Measurements from ENCODE around the gene KAT6B.

KAT6B gene

GRCh38 chr10:74924251-74924963 is 98.0 kb downstream of the KAT6B start:
- ATAC-seq = no peak

DNA sequence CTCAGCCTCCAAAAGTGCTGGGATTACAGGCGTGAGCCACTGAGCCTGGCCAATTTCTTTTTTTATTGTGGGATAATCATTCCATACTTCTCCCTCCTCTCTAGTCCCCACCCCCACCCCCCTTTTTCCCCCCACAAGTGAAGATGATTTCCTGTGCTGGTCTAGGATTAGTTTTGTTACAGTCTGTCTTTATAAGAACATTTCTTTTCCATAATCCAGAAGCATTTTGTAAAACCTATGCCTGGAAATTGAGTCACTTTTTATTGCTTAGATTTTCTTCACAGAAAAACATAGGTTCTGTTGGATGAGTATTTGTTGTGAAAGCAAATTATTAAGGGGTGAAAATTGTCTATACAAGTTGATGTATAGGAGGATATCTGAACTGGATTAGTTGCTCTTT is 98.9 kb downstream of the KAT6B start:
- ATAC-seq = no peak

- ATAC-seq = no peak
Observed at GRCh38 chr10:74925708-74926107, 99.3 kb downstream of the KAT6B start.

GRCh38 chr10:74926791-74927585 is 100.6 kb downstream of the KAT6B start:
- ATAC-seq = no peak

DNA sequence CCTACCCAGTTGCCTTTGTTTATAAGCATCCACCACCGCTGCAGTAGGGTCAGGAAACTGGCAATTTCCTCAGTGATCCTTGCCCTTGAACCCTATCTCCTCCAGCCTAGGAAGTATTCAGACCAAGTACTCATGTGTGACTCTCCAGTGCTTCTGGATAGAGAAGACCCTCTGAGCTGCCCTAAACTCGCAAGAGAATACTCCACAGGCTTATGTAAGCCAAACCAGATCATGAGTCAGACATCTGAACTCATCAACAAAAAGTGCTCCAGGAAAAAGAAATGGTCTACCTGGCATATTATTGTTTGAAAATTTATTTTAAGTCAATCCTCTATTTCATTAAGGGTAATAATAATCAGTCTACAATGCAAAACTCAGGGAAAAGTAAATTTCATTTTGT is 101.3 kb downstream of the KAT6B start:
- no peak for ATAC-seq

DNA sequence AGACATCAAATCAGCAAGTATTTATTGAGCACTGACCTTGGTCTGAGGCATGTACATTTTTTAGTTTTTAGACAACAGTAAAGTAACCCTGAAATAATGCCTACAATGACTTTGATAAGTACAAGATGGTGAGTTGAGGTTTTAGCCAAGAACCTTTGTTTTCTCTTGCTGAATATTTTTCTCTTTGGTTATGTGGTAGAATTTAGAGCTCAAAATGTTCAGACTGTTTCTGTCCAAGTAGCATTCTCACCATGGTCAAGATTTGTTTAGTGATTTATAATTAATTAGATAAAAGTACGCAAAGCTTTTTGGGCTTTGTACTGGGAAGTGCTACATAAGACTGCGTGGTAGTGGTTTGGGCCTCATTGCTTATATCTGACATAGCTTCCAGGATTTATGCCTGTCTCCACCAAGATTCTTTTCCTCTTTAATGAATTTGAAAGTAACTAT is 102.4 kb downstream of the KAT6B start:
- no peak for ATAC-seq

DNA sequence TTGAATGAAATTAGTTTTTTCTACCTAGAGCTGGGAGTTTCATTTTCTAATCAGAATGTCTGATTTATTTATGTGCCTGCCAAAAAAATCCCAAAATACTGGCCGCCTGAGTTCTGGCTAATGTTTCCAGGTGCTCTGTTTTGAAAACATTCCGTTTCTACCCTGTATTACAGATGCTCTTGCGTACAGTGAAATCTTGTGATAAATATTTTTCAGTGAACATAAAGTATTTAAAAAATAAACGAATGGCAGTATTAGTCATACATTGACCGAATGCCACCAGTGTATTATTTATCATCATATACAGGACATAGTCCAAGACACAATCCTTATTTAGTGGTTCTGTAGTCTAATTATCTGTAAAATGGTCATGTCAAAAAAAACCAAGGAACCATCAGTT is 102.8 kb downstream of the KAT6B start:
- ATAC-seq = no peak

DNA sequence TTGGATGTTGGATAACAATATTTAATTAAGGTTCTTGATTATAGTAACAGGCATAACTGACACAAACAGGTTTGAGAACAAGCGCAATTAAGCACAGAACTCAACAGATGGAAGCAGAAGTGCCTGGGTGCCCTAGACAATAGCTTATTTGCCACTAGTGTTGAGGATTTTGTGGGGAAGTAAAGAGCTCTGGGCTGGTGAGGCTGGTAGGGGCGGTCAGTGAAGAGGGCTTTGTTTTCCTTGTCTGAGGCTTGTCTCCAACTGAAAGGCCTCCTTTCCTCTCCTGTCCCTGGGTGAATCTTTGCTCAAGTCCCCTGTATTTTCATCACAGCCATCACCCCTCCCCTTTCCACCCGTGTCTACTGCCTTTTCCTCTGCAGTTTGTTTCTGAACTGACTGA is 104.6 kb downstream of the KAT6B start:
- no peak for ATAC-seq

DNA sequence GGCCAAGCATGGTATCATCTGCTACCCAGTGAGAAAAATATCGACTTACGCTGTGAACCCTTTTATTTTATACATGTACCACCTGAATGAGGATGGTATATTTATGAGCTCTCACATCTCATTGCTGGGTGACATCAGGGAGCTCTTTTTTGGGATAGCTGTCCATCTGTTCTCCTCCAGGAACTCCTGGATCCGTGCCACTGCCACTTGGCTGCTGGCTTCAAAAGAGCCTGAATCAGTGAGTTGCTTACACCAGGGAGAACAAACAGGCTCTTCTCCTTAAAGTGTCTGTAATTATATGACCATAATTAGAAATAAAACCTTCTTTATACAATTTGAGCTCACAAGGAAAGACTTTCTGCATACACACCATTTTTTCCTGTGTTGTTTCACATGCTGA is 106.2 kb downstream of the KAT6B start:
- no peak for ATAC-seq

GRCh38 chr10:74934100-74934812 is 107.9 kb downstream of the KAT6B start:
- ATAC-seq = no peak

DNA sequence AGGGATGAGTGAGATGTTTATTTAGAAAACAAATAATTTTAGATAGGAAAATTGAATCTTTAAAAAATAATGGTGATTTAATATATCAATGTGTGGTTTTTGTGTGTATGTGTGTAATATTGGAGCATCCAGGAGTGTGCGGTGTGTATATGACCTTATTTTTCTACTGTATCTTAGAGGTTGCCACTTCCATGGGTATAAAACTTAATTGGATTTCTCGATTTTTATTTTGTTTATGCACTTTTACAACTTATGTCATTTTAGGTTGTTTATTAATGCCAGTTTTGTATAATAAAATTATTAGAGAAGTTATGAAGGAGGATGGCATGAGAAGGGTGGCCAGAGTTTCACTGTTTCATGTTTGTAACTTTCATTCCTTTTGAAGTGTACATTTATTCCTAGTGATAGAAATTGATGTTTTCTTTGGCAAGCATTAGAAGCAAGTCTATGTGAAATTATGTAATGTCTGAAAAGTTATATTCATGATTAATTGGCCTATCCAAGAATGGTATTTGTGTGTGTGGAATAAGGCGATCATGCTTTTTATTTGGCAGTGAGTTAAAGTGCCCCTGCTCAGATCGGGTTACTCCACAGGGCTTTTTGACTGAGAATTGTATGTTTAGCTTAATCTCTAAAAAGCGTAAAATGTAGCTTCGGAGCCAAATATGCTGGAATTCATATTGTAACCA is 110.3 kb downstream of the KAT6B start:
- ATAC-seq = no peak

GRCh38 chr10:74937266-74937856 is 111.0 kb downstream of the KAT6B start:
- no peak for ATAC-seq

DNA sequence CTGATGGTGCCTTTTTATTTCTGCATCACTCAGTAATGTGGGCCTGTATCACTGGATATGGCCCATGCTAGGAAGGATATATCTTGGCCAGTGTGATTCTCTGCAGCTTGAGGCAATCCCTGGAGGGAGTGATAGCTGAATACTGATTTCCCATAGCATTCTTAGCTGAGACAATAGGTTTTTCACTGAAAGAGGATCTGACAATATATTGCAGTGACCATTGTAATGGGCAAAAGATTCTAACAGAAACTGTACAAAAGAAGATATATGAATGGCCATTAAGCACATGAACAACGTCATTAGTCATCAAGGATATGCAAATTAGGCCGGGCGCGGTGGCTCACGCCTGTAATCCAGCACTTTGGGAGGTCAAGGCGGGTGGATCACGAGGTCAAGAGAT is 117.8 kb downstream of the KAT6B start:
- ATAC-seq = no peak

DNA sequence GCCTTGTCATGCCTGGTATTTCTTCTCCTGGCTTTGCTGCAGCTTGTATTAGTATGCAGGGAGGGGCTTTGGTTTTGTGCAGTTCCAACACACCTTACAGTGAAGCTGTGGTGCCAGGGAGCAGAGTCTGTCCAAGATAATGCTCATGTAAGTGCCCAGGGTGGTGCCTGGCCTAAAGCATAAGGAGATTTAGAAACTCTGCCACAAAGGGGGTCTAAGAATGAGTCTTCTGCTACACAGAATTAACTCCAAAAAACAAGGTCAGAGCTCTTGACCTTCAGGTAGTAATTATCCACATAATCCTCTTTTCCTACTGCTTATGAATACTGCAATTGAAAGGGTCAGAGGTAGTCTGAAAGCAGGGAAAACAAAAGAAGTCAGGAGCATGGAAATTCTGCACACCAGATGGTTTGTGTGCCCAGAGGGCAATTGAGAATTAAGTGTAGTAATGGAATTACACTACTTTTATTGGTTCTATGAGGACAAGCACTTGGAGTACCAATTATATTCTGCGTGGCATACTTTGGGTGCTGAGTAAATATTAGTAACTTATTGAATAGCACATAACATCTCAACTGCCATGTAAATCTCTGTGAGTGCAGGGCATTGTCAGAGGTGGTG is 121.5 kb downstream of the KAT6B start:
- ATAC-seq = no peak

- ATAC-seq = peak; percentile 86 to 93
Observed at GRCh38 chr10:74949034-74949832, 122.8 kb downstream of the KAT6B start.

GRCh38 chr10:74949843-74950765 is 123.7 kb downstream of the KAT6B start:
- ATAC-seq = peak; percentile 54 to 59

DNA sequence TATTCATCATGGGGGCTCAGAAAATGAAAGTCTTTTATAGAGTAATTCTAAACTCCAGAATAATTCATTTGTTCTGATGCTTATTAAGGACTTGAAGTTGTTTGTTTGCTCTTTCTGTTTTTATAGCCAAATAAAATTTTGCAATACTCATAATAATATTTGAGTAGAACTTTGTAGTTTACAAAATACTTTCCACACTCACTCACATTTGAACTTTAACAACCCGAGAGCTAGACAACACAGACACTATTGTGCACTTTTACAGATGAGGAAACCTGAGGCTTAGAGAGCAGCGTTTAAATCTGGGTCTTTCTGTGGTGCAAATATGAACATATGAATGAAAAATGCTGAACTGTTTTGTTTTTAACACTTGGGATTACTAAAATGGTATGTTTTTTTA is 126.8 kb downstream of the KAT6B start:
- no peak for ATAC-seq

- ATAC-seq = no peak
Observed at GRCh38 chr10:74955796-74956195, 129.4 kb downstream of the KAT6B start.

DNA sequence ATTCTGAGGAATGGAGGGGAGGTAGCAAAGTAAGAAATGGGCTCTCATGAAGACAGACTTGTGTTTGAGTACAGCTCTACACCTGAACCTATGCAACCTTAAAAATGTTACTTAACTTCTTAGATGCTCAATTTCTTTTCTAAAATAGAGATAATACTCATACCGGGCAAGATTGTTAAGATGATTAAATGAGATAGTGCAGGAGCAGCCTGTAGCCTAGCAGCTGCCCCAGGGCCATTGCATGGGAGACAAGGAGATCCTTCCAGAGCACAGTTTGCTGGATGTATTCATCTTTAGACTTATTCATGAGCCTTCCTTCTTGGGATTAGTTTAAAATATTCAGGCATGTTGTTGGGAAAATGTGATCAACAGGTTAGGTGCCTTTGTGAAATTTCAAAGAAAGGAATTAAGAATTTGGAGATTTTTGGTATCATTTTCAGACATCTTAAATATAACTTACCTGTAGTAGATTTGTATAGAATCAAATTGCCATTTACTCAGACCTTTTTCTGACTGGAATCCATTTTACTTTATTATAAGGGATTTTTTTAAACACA is 130.2 kb downstream of the KAT6B start:
- peak in 1 of 2 donors; percentile 30 for ATAC-seq
